Effector memory CD4-positive, alpha-beta T cell (primary cell): ENCODE measurements around the gene ZNF784.
A peak's percentile ranks its signal among the peaks of the same experiment; 100 is the strongest.

Source experiments
- DNase-seq, 3 donors: peaks; one replicate each; pipeline ENCODE4 v3.0.0-alpha.2; 2020
- H3K27ac ChIP-seq: 2 replicates; pipeline ENCODE4 v1.7.0; 2013; ENCODE audit warnings: mild to moderate bottlenecking, low read length, moderate library complexity; ENCODE audit not compliant: insufficient read depth, poor library complexity, severe bottlenecking
- H3K27me3 ChIP-seq: replicated peaks from 2 replicates; pipeline ENCODE4 v1.7.0; 2013; ENCODE audit warnings: mild to moderate bottlenecking, low read length; ENCODE audit not compliant: insufficient read depth, control insufficient read depth, poor library complexity, severe bottlenecking
- H3K36me3 ChIP-seq: 2 replicates; pipeline ENCODE4 v1.7.0; 2013; ENCODE audit warnings: mild to moderate bottlenecking, low read length, moderate library complexity; ENCODE audit not compliant: control insufficient read depth, insufficient read depth
- H3K4me1 ChIP-seq: 2 replicates; pipeline ENCODE4 v1.7.0; 2013; ENCODE audit warnings: low read length, mild to moderate bottlenecking; ENCODE audit not compliant: control insufficient read depth, insufficient read depth, poor library complexity, severe bottlenecking
- H3K4me3 ChIP-seq: 2 replicates; pipeline ENCODE4 v1.7.0; 2013; ENCODE audit warnings: low read length, low read depth, mild to moderate bottlenecking; ENCODE audit not compliant: insufficient read depth, poor library complexity, severe bottlenecking
- H3K9me3 ChIP-seq: 2 replicates; pipeline ENCODE4 v1.7.0; 2013; ENCODE audit warnings: mild to moderate bottlenecking, low read length, moderate library complexity; ENCODE audit not compliant: control insufficient read depth

Gene ZNF784

DNA sequence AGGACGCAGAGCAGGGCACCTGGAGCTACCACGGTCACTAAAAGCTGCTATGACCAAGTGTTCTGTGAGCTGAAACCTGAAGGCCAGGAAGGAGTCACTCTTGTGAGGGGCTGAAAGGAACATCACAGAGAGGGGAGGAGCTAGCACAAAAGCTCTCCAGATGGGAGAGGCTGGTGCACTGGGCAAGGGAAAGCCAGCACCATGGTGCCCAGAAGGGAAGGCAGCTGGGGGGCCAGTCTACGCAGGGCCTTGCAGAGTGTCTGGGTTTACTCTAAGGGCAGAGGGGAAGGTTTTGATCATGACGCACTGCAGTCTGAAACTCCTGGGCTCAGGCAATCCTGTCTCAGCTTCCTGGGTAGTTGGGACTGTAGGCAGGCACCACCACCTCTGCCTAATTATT lies 12.4 kb upstream of the ZNF784 start:
- H3K4me1 ChIP-seq, result peaks cover 36% of the 10 kb centered on the region
- H3K4me3 ChIP-seq, result no peak overlapping the region
- H3K27ac ChIP-seq, result peak overlapping the region; percentile 19
- no peaks in the 10 kb centered on the region for H3K36me3 ChIP-seq
- no peak for DNase-seq
- no peaks in the 10 kb centered on the region for H3K27me3 ChIP-seq
- no peaks in the 10 kb centered on the region for H3K9me3 ChIP-seq

DNA sequence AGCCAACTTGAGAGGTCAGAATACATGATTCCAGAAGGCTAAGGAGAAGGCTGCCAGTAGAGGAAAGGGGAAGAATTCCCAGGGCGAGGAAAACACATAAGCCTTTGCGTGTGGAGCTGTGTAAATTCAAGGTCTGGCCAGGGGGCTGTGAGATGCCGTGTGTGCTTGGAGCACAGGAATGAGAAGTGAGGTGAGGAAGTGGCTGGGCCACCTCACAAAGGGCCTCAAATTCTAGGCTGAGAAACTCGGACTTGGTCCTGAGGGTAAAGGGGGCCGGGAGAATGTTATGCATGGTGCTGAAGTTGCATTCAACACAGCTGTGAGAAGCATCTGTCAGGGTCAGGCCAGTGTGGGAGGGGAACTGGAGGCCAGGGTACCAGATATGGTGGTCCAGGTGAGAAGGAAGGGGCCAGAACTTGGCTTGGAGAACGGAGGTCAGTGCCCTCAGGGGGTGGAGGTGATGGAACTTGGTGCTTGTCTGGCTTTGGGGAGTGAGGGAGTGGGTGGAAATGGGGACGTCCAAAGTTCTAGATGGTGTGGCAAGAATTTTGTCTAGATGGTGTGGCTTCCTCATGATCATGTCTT lies 11.6 kb upstream of the ZNF784 start:
- Histone ChIP-seq H3K27me3 (no peaks in the 10 kb centered on the region), H3K27ac (peak overlapping the region; percentile 99), H3K4me3 (peak overlapping the region; percentile 96), H3K36me3 (no peaks in the 10 kb centered on the region), H3K4me1 (peaks cover 35% of the 10 kb centered on the region), H3K9me3 (no peaks in the 10 kb centered on the region)
- DNase-seq, result no peak

DNA sequence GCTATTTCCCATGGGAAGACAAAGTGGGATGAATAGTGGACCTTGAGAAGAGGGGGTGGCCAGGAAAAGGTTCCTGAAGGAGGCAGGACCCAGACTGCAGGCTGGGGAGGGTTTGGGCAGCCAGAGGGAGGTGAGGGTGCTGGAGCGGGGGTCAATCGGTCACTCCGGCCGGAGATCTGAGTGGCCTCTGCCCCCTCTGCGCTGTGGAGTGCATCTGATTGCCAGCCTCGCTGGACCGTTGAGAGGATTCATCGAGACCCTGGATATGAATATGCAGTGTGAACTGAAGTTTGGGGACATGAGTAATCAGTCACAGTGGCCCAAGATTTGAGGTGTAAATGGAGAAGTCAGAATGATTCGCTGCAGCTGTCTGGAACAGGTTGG lies 11.0 kb upstream of the ZNF784 start:
- Histone ChIP-seq H3K9me3 (no peaks in the 10 kb centered on the region), H3K4me1 (peaks cover 32% of the 10 kb centered on the region), H3K4me3 (peak overlapping the region; percentile 96), H3K27ac (peak overlapping the region; percentile 99), H3K36me3 (no peaks in the 10 kb centered on the region), H3K27me3 (no peaks in the 10 kb centered on the region)
- no peak for DNase-seq

DNA sequence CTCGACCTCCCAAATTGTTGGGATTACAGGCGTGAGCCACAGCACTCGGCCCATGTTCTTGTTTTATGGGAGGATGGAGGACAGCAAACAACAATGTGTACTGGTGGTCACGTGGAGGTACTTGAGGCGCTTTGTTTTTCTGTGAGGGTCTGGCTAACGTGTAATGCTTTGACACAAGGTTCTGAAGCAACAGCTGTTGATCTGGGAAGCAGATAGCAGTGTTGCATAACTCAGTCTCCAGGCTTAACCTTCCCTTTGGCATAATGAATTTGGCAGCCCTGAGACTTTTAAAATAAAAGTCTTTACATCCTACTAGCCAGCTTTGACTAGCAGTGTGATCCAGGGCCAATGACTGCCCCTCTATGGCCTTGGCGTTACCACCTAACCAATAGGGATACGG lies 9.5 kb upstream of the ZNF784 start:
- Histone ChIP-seq H3K36me3 (no peaks in the 10 kb centered on the region), H3K27ac (no peak overlapping the region), H3K9me3 (no peaks in the 10 kb centered on the region), H3K27me3 (no peaks in the 10 kb centered on the region), H3K4me1 (peaks cover 28% of the 10 kb centered on the region), H3K4me3 (no peak overlapping the region)
- no peak for DNase-seq

DNA sequence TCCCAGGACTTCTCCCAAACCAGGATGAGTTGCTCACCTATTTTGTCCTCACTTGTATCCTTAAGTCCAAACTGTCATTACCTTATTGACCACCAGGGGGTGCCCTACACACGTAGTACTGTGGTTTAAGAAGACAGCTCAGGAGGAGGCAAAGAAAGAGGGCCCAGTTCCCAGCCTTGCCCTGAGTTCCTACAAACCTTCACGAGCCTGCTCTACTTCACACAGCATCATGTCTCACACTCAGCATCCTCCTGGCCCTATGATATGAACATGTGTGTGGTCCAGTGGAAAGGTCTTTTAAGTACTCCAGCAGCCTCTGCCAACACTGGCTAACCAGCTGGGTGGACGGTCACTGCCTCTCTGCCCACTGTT lies 8.1 kb upstream of the ZNF784 start:
- Histone ChIP-seq H3K9me3 (no peaks in the 10 kb centered on the region), H3K27ac (no peak overlapping the region), H3K4me1 (peaks cover 26% of the 10 kb centered on the region), H3K27me3 (no peaks in the 10 kb centered on the region), H3K36me3 (no peaks in the 10 kb centered on the region), H3K4me3 (no peak overlapping the region)
- DNase-seq, result peak; percentile 68 to 89 (median 78)

DNA sequence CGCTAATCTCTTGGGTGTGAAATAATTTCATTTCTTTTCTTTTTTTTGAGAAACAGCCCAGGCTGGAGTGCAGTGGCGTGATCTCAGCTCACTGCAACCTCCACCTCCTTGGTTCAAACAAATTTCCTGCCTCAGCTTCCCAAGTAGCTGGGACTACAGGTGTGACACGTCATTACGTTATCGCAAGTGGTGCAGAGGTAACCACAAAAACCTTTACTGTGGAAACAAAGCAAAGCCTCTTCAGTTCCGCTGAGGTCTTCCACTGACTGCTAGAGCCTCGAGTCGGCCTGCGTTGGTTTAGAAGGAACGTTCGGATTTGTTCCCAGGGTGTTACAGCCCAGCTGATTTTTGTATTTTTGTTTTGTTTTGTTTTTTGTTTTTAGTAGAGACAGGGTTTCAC lies 2.0 kb upstream of the ZNF784 start:
- H3K4me3 ChIP-seq, result no peak overlapping the region
- no peaks in the 10 kb centered on the region for H3K27me3 ChIP-seq
- peak overlapping the region; percentile 65 for H3K27ac ChIP-seq
- no peaks in the 10 kb centered on the region for H3K9me3 ChIP-seq
- H3K4me1 ChIP-seq, result peaks cover 14% of the 10 kb centered on the region
- DNase-seq, result peak; percentile 54 to 64 (median 60)
- no peaks in the 10 kb centered on the region for H3K36me3 ChIP-seq

DNA sequence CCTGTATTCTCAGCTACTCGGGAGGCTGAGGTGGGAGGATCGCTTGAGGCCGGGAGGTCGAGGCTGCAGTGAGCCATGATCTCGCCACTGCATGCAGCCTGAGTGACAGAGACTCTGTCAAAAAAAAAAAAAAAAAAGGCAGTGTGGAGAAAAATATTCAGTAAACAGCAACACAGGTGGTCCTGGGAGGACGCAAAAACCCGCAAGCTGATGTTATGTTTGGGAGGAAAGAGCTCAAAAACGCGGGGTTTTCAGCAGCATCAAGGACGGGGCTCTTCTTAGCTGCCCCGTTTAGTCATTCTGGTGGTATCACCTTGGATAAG lies 599 bp upstream of the ZNF784 start:
- H3K9me3 ChIP-seq, result no peaks in the 10 kb centered on the region
- H3K36me3 ChIP-seq, result peaks cover 4% of the 10 kb centered on the region
- H3K4me1 ChIP-seq, result peaks cover 14% of the 10 kb centered on the region
- peak overlapping the region; percentile 97 for H3K27ac ChIP-seq
- DNase-seq, result no peak
- H3K27me3 ChIP-seq, result no peaks in the 10 kb centered on the region
- H3K4me3 ChIP-seq, result peak overlapping the region; percentile 83

DNA sequence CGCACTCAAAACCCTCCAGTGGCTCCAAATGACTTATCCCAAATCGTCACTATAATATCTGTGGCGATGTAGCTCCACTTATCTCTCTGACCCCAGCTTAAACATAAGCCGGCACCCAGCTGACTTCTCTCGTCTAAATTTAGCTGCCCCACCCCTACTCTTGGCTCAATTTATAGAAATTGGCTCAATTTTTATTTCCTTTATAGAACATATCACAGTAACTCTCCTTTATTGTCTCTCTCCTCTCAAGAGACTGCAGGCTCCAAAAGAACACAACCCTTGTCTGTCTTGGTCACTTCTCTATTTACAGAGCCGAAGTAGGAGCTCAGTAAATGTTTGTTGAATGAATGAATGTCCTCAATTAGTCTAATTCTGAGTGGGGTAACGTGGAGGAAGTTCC lies 805 bp downstream of the ZNF784 start:
- DNase-seq, result no peak
- no peak overlapping the region for H3K4me3 ChIP-seq
- no peak overlapping the region for H3K27ac ChIP-seq
- peaks cover 14% of the 10 kb centered on the region for H3K4me1 ChIP-seq
- H3K9me3 ChIP-seq, result no peaks in the 10 kb centered on the region
- H3K36me3 ChIP-seq, result peaks cover 4% of the 10 kb centered on the region
- no peaks in the 10 kb centered on the region for H3K27me3 ChIP-seq

DNA sequence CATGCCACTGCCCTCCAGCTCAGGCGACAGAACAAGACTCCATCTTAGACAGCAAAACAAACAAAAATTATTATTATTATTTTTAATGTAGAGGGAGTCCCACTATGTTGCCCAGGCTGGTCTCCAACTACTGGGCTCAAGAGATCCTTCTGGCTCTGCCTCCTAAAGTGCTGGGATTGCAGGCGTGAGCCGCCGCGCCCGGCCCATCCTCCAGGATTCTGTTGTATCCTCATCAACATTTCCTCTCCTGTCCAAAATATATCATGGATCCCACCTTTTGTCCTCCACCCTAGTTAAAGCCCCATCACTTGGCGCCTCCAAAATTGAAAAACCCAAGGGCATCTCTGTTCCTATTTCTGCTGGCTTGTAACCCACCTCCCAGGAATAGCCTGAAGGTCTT lies 1.2 kb downstream of the ZNF784 start:
- no peak for DNase-seq
- Histone ChIP-seq H3K9me3 (no peaks in the 10 kb centered on the region), H3K27ac (no peak overlapping the region), H3K4me1 (peaks cover 14% of the 10 kb centered on the region), H3K36me3 (peaks cover 4% of the 10 kb centered on the region), H3K27me3 (no peaks in the 10 kb centered on the region), H3K4me3 (no peak overlapping the region)

DNA sequence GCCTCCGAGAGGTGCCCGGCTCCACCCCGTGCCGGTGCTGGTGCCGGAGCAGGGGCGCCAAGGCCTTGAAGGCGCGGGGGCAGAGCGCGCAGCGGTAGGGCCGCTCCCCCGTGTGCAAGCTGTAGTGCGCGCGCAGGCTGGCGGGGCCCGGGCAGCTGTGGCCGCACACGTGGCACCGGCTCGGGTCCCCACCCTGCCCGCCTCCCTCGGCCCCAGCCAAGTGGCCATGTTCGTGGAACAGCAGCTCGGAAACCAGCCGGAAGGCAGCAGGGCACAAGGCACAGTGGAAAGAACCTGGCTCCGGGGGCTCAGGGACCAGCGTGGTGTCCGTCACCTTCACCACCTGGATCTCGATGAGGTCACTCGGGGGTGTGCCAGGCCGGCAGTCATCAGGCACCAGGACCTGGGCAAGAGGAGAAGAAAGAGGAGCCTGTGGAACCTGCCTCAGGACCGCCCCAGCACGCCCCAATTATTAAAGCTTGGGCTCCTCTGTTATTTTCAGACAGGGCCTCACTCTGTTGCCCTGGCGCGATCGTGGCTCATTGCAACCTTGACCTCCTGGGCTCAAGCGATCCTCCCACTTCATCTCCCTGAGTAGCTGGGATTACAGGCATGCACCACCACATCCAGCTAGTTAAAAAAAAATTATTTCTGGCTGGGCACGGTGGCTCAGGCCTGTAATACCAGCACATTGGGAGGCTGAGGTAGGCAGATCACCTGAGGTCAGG lies 2.0 kb downstream of the ZNF784 start:
- no peaks in the 10 kb centered on the region for H3K9me3 ChIP-seq
- no peak for DNase-seq
- no peaks in the 10 kb centered on the region for H3K27me3 ChIP-seq
- H3K4me3 ChIP-seq, result no peak overlapping the region
- peaks cover 14% of the 10 kb centered on the region for H3K4me1 ChIP-seq
- no peak overlapping the region for H3K27ac ChIP-seq
- H3K36me3 ChIP-seq, result peaks cover 4% of the 10 kb centered on the region
